Muscle layer of duodenum (tissue), 2 donors: ENCODE data around the gene CDCA3.
A peak's percentile ranks its signal among the peaks of the same experiment; 100 is the strongest.

Source experiments
- H3K27ac ChIP-seq: one replicate; pipeline ENCODE4 v1.7.0; 2013; ENCODE audit warnings: mild to moderate bottlenecking, low read length
- H3K27me3 ChIP-seq: one replicate; pipeline ENCODE4 v1.7.0; 2013; ENCODE audit warnings: low read depth, mild to moderate bottlenecking, control low read depth, low read length
- H3K36me3 ChIP-seq, 2 donors: one replicate each; pipeline ENCODE4 v1.7.0; 2013; ENCODE audit warnings: low read length in 2 of 2, control low read depth in 1 of 2, mild to moderate bottlenecking in 1 of 2; ENCODE audit not compliant: insufficient read depth in 2 of 2, control insufficient read depth in 1 of 2
- H3K4me1 ChIP-seq, 2 donors: one replicate each; pipeline ENCODE4 v1.7.0; 2013; ENCODE audit warnings: low read length in 2 of 2, mild to moderate bottlenecking in 2 of 2, control low read depth in 1 of 2, moderate library complexity in 1 of 2; ENCODE audit not compliant: insufficient read depth in 2 of 2, control insufficient read depth in 1 of 2
- H3K4me3 ChIP-seq, 2 donors: one replicate each; pipeline ENCODE4 v1.7.0; 2013; ENCODE audit warnings: low read length in 2 of 2, low read depth in 1 of 2, mild to moderate bottlenecking in 1 of 2
- H3K9me3 ChIP-seq, 2 donors: one replicate each; pipeline ENCODE4 v1.7.0; 2013; ENCODE audit warnings: low read length in 2 of 2, control low read depth in 1 of 2, mild to moderate bottlenecking in 1 of 2; ENCODE audit not compliant: control insufficient read depth in 1 of 2
- donor health status: healthy.

The CDCA3 gene

DNA sequence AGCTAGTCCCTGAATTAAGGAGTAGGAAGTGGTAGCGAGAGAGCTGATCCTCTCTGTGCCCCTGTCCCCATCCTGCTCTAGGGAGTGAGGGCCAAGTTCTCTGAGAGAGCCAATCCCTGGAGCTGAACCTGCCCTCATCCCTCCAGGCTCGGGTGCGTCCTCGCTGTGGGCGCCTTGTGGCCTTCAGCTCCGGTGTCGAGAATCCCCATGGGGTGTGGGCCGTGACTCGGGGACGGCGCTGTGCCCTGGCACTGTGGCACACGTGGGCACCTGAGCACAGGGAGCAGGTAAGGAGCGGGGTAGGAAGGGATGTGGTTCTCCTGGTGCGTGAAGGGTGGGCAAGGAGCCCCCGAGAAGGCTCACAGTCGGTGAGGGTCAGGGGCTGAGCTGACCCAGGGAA, 12.2 kb downstream of the CDCA3 start:
- peaks cover 5 to 40% of the 10 kb centered on the region in 2 donors for H3K36me3 ChIP-seq
- H3K4me3 ChIP-seq, result no peak overlapping the region
- peaks cover 0 to 3% of the 10 kb centered on the region in 2 donors for H3K4me1 ChIP-seq

GRCh38 chr12:6837370-6838060, 13.6 kb downstream of the CDCA3 start:
- peaks cover 5 to 41% of the 10 kb centered on the region in 2 donors for H3K36me3 ChIP-seq
- H3K9me3 ChIP-seq, result no peaks in the 10 kb centered on the region
- no peaks in the 10 kb centered on the region for H3K27me3 ChIP-seq
- H3K4me1 ChIP-seq, result peaks cover 0 to 3% of the 10 kb centered on the region in 2 donors
- H3K27ac ChIP-seq, result no peak overlapping the region
- no peak overlapping the region for H3K4me3 ChIP-seq

More for the DNA sequence above, 12.2 kb downstream of the CDCA3 start:
- no peak overlapping the region for H3K27ac ChIP-seq
- H3K9me3 ChIP-seq, result no peaks in the 10 kb centered on the region
- H3K27me3 ChIP-seq, result no peaks in the 10 kb centered on the region

GRCh38 chr12:6836851-6837250, 14.2 kb downstream of the CDCA3 start:
- H3K4me3 ChIP-seq, result no peak overlapping the region
- peaks cover 8 to 41% of the 10 kb centered on the region in 2 donors for H3K36me3 ChIP-seq
- peaks cover 0 to 3% of the 10 kb centered on the region in 2 donors for H3K4me1 ChIP-seq
- H3K27ac ChIP-seq, result no peak overlapping the region
- no peaks in the 10 kb centered on the region for H3K27me3 ChIP-seq
- H3K9me3 ChIP-seq, result no peaks in the 10 kb centered on the region

- Histone ChIP-seq H3K36me3 (peaks cover 11 to 50% of the 10 kb centered on the region in 2 donors), H3K27ac (no peak overlapping the region), H3K4me1 (peaks cover 0 to 9% of the 10 kb centered on the region in 2 donors), H3K27me3 (no peaks in the 10 kb centered on the region), H3K4me3 (no peak overlapping the region), H3K9me3 (no peaks in the 10 kb centered on the region)
Observed at GRCh38 chr12:6834873-6835272, 16.2 kb downstream of the CDCA3 start.

DNA sequence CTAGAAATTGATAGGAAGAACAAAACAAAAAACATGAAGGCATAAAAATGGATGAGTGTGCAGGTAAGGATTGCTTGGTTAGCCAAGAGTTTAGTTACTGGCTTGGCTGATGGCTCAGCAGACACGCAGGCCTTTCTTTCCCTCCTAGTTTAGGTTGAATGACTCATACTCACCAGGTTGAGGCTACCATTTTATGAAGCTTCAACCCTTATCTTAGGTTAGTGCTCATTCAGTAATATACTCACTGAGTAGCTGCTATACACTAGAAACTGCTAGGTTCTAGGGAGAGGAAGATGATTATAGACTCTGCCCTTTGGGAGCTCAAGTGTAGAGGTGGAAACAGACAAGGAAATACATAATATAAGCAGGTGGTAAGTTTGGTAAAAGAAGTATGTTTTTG, 16.8 kb downstream of the CDCA3 start:
- H3K36me3 ChIP-seq, result peaks cover 11 to 44% of the 10 kb centered on the region in 2 donors
- H3K27me3 ChIP-seq, result no peaks in the 10 kb centered on the region
- no peaks in the 10 kb centered on the region for H3K9me3 ChIP-seq
- H3K4me1 ChIP-seq, result peaks cover 0 to 12% of the 10 kb centered on the region in 2 donors
- H3K27ac ChIP-seq, result no peak overlapping the region
- no peak overlapping the region for H3K4me3 ChIP-seq

- no peak overlapping the region for H3K27ac ChIP-seq
- H3K9me3 ChIP-seq, result no peaks in the 10 kb centered on the region
- peaks cover 0 to 16% of the 10 kb centered on the region in 2 donors for H3K4me1 ChIP-seq
- no peak overlapping the region for H3K4me3 ChIP-seq
- peaks cover 11 to 36% of the 10 kb centered on the region in 2 donors for H3K36me3 ChIP-seq
- H3K27me3 ChIP-seq, result no peaks in the 10 kb centered on the region
Observed at GRCh38 chr12:6833189-6833890, 17.7 kb downstream of the CDCA3 start.

DNA sequence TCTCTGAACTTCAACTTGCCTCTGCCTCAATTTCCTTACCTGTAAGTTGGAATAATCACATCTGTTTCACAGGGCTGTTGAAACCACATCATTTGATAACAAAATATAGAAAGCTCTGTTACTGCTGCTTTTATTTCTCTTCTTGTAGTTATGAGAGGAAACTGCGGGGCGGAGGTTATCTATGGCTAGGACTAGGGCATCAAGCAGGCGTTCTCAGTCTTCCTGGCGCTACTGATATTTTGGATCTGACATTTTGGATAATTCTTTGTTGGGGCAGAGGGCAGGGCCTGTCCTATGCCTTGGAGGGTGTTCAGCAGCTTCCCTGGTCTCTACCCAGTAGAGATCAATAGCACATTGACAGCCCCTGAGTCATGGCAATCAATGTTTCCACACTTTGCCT, 19.0 kb downstream of the CDCA3 start:
- H3K4me3 ChIP-seq, result no peak overlapping the region
- H3K27me3 ChIP-seq, result no peaks in the 10 kb centered on the region
- peaks cover 3 to 22% of the 10 kb centered on the region in 2 donors for H3K4me1 ChIP-seq
- no peaks in the 10 kb centered on the region for H3K9me3 ChIP-seq
- peaks cover 11 to 25% of the 10 kb centered on the region in 2 donors for H3K36me3 ChIP-seq
- H3K27ac ChIP-seq, result no peak overlapping the region

DNA sequence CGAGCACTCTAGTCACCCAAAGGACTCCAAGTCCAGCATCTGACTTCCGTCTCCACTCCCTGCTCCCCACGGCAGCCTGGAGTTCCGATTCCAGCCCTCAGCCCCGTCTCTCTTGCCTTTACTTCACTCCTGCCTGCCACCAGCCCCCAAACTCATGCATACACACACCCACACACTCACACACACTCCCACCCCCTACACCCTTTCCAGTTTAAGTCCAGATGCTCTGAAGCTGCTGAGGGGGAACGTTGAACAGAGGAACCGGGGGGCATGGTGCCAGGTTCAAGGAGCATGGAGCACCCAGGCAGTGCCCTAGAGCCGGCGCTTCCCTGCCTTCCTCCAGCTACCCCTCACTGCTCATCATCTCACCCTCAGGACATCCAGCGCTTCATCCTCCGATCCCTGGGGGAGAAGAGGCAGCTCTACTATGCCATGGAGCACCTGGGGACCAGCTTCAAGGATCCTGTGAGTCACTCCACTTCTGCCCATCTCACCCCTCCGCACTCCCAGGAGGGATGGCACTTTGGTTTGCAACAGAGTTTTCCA, 19.6 kb downstream of the CDCA3 start:
- Histone ChIP-seq H3K27me3 (no peaks in the 10 kb centered on the region), H3K9me3 (no peaks in the 10 kb centered on the region), H3K36me3 (peaks cover 11 to 22% of the 10 kb centered on the region in 2 donors), H3K4me3 (no peak overlapping the region), H3K4me1 (peaks cover 4 to 27% of the 10 kb centered on the region in 2 donors), H3K27ac (no peak overlapping the region)

DNA sequence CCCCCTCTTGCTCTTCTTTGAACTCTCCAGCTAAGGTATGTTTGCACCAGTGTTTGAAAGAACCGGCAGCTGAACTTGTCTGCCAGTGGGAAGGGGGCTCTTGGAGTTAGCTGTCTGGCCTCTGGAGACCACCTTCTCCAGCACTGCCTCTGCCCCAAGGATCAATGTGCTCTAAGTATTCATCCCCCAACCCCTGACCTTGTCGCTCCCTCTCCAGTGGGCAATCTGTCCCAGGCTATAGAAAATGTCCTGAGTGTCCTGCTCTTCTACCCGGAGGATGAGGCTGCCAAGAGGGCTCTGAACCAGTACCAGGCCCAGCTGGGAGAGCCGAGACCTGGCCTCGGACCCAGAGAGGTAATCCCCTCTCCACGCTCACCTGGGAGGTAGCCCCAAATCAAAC, 20.1 kb downstream of the CDCA3 start:
- Histone ChIP-seq H3K27ac (no peak overlapping the region), H3K9me3 (no peaks in the 10 kb centered on the region), H3K4me3 (no peak overlapping the region), H3K36me3 (peaks cover 11 to 22% of the 10 kb centered on the region in 2 donors), H3K4me1 (peaks cover 4 to 27% of the 10 kb centered on the region in 2 donors), H3K27me3 (no peaks in the 10 kb centered on the region)

DNA sequence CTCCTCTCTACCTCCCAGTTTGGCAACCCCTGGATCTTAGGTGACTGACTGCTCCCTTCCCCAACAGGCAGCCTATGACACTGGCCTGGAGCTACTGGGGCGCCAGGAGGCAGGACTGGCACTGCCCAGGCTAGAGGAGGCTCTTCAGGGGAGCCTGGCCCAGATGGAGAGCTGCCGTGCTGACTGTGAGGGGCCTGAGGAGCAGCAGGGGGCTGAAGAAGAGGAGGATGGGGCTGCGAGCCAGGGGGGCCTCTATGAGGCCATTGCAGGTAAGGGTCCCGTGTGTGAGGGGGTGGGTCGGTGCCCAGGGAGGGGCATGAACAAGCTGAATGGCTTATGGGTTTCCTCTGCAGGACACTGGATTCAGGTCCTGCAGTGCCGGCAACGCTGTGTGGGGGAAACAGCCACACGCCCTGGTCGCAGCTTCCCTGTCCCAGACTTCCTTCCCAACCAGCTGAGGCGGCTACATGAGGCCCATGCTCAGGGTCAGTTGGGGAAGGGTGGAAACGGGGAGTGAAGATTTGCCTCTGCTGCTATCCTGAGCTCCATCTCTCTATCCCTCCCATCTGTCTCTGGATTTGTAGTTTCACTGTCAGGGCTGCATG, 20.7 kb downstream of the CDCA3 start:
- H3K36me3 ChIP-seq, result peaks cover 11 to 22% of the 10 kb centered on the region in 2 donors
- H3K4me3 ChIP-seq, result no peak overlapping the region
- peaks cover 4 to 27% of the 10 kb centered on the region in 2 donors for H3K4me1 ChIP-seq
- no peaks in the 10 kb centered on the region for H3K9me3 ChIP-seq
- no peaks in the 10 kb centered on the region for H3K27me3 ChIP-seq
- no peak overlapping the region for H3K27ac ChIP-seq

GRCh38 chr12:6829536-6830220, 21.4 kb downstream of the CDCA3 start:
- Histone ChIP-seq H3K4me3 (peak overlapping the region; percentile 74 to 89), H3K27ac (peak overlapping the region; percentile 67), H3K9me3 (no peaks in the 10 kb centered on the region), H3K4me1 (peaks cover 4 to 27% of the 10 kb centered on the region in 2 donors), H3K27me3 (peaks cover 4% of the 10 kb centered on the region), H3K36me3 (peaks cover 11 to 22% of the 10 kb centered on the region in 2 donors)
